ENCODE data around the gene LTA4H.

LTA4H gene

GRCh38 chr12:96035283-96036236 lies at the start of gene LTA4H:
LTA4H (minus strand) TSS chr12:96035587; CDS start chr12:96035519, 68 bp downstream.
- TF ChIP-seq, protein P1, sequence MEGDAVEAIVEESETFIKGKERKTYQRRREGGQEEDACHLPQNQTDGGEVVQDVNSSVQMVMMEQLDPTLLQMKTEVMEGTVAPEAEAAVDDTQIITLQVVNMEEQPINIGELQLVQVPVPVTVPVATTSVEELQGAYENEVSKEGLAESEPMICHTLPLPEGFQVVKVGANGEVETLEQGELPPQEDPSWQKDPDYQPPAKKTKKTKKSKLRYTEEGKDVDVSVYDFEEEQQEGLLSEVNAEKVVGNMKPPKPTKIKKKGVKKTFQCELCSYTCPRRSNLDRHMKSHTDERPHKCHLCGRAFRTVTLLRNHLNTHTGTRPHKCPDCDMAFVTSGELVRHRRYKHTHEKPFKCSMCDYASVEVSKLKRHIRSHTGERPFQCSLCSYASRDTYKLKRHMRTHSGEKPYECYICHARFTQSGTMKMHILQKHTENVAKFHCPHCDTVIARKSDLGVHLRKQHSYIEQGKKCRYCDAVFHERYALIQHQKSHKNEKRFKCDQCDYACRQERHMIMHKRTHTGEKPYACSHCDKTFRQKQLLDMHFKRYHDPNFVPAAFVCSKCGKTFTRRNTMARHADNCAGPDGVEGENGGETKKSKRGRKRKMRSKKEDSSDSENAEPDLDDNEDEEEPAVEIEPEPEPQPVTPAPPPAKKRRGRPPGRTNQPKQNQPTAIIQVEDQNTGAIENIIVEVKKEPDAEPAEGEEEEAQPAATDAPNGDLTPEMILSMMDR (conservative IDR thresholded peaks at IDR 0.05): no peak
- H3K27ac ChIP-seq: peak within 1 kb of the TSS; percentile 87

- TF ChIP-seq, protein P1 (conservative IDR thresholded peaks at IDR 0.05): no peak
Measured at GRCh38 chr12:96084624-96085023, 49.2 kb upstream of the LTA4H start.

DNA sequence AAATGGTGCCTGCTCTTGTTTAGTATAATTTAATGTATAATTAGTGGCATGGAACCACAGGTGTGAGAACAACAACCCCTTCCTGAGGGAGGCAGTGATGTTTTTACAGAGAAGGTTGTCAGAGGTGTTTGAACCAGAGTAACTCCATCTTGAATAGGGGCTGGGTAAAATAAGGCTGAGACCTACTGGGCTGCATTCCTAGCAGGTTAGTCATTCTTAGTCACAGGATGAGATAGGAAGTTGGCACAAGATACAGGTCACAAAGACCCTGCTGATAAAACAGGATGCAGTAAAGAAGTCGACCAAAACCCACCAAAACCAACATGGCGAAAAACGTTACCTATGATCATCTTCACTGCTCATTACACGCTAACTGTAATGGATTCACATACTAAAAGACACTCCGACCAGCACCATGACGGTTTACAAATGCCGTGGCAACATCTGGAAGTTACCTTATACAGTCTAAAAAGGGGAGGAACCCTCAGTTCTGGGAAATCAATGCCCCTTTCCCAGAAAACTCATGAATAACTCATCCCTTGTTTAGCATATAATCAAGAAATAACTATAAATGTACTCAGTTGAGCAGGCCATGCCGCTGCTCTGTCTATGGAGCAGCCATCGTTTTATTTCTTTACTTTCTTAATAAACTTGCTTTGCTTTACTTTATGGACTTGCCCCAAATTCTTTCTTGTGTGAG lies 47.8 kb upstream of the LTA4H start:
- TF ChIP-seq, protein P1 (conservative IDR thresholded peaks at IDR 0.05): no peak
- H3K27ac ChIP-seq: no peak overlapping the region

More at GRCh38 chr12:96084624-96085023, 49.2 kb upstream of the LTA4H start:
- no peak overlapping the region for H3K27ac ChIP-seq

- TF ChIP-seq, protein P1 (conservative IDR thresholded peaks at IDR 0.05): no peak
- no peak overlapping the region for H3K27ac ChIP-seq
Measured at GRCh38 chr12:96081596-96081995, 46.2 kb upstream of the LTA4H start.

GRCh38 chr12:96078231-96079135 lies 43.1 kb upstream of the LTA4H start:
- TF ChIP-seq, protein P1 (conservative IDR thresholded peaks at IDR 0.05): no peak
- H3K27ac ChIP-seq: no peak overlapping the region

DNA sequence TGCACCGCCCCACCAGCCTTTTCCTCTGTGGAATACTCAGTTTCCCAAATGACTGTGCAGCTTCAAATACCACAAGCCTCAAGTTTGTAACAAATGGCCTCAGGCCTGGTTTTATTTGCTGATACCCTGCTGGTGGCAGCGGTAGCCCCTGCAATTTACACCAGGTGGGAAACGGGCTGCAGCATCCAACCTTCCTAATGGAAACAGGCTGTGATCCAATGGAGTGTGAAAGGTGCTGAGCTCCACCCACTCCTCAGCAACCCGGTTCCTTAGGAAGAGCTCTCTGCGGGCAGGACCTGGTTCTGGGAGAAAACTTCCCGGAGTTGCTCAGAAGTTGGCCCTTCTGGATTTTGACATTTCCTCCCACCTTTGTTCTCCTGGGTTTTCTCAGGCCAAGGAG lies 41.7 kb upstream of the LTA4H start:
- TF ChIP-seq, protein P1 (conservative IDR thresholded peaks at IDR 0.05): no peak

More for the DNA sequence above, 41.7 kb upstream of the LTA4H start:
- H3K27ac ChIP-seq: no peak overlapping the region
